Neural progenitor cell (in vitro differentiated cells): Measurements from ENCODE around the gene RAB1A. TPM values are rescaled to one million over a fixed set of nuclear protein-coding genes. Genes with fewer than 3 reads are reported as not detected.

ENCODE experiments used
- DNase-seq: peaks from one replicate; pipeline ENCODE4 v3.0.0-alpha.2; 2016; ENCODE audit warnings: low spot score
- H2AFZ ChIP-seq: fragments of 200-600 bp; sonication (generic); replicated peaks from 2 replicates; pipeline ENCODE4 v1.6.1; 2016; ENCODE audit warnings: antibody characterized with exemption
- H3F3A ChIP-seq: fragments of 200-600 bp; sonication (generic); 2 replicates; pipeline ENCODE4 v1.6.1; 2016; ENCODE audit warnings: antibody characterized with exemption, low read depth
- H3K27ac ChIP-seq: fragments of 200-600 bp; sonication (generic); 2 replicates; pipeline ENCODE4 v1.5.1; 2016; ENCODE audit warnings: mild to moderate bottlenecking
- H3K27me3 ChIP-seq: fragments of 200-600 bp; sonication (generic); 2 replicates; pipeline ENCODE4 v1.6.1; 2016; ENCODE audit warnings: mild to moderate bottlenecking, moderate library complexity
- H3K36me3 ChIP-seq: fragments of 200-600 bp; sonication (generic); 2 replicates; pipeline ENCODE4 v1.5.1; 2016
- H3K4me1 ChIP-seq: fragments of 200-600 bp; sonication (generic); 2 replicates; pipeline ENCODE4 v1.6.1; 2016; ENCODE audit warnings: mixed run types
- H3K4me2 ChIP-seq: fragments of 200-600 bp; sonication (generic); 2 replicates; pipeline ENCODE4 v1.6.1; 2016
- H3K4me3 ChIP-seq: fragments of 200-600 bp; sonication (generic); 2 replicates; pipeline ENCODE4 v1.5.1; 2016
- H3K79me2 ChIP-seq: fragments of 200-600 bp; sonication (generic); 2 replicates; pipeline ENCODE4 v1.6.1; 2016; ENCODE audit warnings: low read depth
- H3K9ac ChIP-seq: fragments of 200-600 bp; sonication (generic); 2 replicates; pipeline ENCODE4 v1.6.1; 2016
- H3K9me3 ChIP-seq: fragments of 200-600 bp; sonication (generic); 2 replicates; pipeline ENCODE4 v1.5.1; 2016; ENCODE audit warnings: low read depth
- H4K20me1 ChIP-seq: fragments of 200-600 bp; sonication (generic); 2 replicates; pipeline ENCODE4 v1.6.1; 2016; ENCODE audit warnings: low read depth
- H3K27ac Mint-ChIP-seq: 3 replicates; pipeline ENCODE4 v1.8.0; 2021; ENCODE audit warnings: mixed read lengths
- H3K27me3 Mint-ChIP-seq: 2 replicates; pipeline ENCODE4 v1.8.0; 2022; ENCODE audit warnings: low read depth, mild to moderate bottlenecking, inconsistent platforms, moderate library complexity, mixed read lengths; ENCODE audit not compliant: insufficient read depth
- H3K36me3 Mint-ChIP-seq: 3 replicates; pipeline ENCODE4 v1.8.0; 2021; ENCODE audit warnings: mixed read lengths
- H3K4me1 Mint-ChIP-seq: 3 replicates; pipeline ENCODE4 v1.8.0; 2021; ENCODE audit warnings: mixed read lengths
- H3K4me3 Mint-ChIP-seq: 3 replicates; pipeline ENCODE4 v1.8.0; 2021; ENCODE audit warnings: mild to moderate bottlenecking, moderate library complexity, mixed read lengths
- H3K9me3 Mint-ChIP-seq: 3 replicates; pipeline ENCODE4 v1.8.0; 2020; ENCODE audit warnings: mixed read lengths
- EZH2 ChIP-seq: fragments of 200-600 bp; sonication (generic); IDR thresholded peaks from 2 replicates; pipeline ENCODE4 v1.6.1; 2017; ENCODE audit warnings: antibody characterized with exemption, mild to moderate bottlenecking, moderate library complexity
- EZH2phosphoT487 ChIP-seq: fragments of 200-600 bp; sonication (generic); IDR thresholded peaks from 2 replicates; pipeline ENCODE4 v1.6.1; 2017; ENCODE audit warnings: antibody characterized with exemption
- small RNA-seq: library from RNA; depleted of rRNA; stranded (forward); fragments of <200 nt; gene quantifications from one replicate; pipeline ENCODE3, GENCODE V24; 2015
- total RNA-seq: library from RNA; depleted of rRNA; stranded (reverse); fragments of >200 nt; gene quantifications from 2 replicates; pipeline ENCODE4 v1.2.3, GENCODE V29; 2015; ENCODE audit warnings: low replicate concordance
- TF ChIP-seq, protein P1 (sequence below): fragments of 200-600 bp; sonication (generic); IDR thresholded peaks from 2 replicates; pipeline ENCODE4 v1.5.1; 2017; ENCODE audit warnings: antibody characterized with exemption, mild to moderate bottlenecking

The RAB1A gene
- total RNA-seq, 1 donor from 2014 or later, result 100 TPM

DNA sequence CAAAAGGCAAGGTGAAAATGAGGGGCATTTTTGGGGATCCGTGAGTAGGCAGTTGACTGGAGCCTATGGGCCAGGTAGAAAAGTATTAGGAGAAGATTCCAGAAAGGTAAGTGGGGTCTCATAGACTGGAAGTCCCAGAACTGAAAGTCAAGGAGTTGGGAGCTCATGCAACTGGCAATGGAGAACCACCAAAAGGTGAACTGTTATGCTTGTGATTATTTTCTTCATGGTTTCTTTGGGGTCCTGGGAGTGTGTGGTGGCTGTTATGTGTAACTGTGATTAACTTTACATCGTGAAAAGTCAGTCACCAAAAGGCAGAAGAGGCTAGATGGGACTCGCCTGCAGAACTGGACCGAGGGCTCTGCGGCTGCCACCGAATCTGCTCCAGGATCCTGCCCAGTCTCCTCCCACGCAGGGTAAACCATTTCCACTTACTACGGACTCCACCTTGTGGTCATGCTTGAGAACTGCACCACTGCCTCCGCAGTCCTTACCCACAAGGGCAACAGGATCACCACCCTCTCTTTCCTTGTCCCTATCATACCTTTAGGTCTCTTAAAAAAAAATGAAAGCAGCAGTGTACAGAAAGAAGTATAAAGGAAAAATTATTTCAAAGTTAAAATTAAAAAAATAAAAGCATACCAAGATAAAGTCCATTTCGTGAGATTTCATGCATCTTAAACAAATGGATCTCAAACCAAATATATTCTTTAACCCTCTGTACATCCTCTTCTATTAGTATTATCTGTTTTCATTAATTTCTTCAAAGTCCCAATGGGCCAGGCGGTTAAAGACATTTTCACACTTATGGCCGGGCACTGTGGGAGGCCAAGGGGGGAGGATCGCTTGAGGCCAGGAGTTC is 89.3 kb downstream of the RAB1A start:
- no peaks in the 10 kb centered on the region for H3K27me3 Mint-ChIP-seq
- no peak overlapping the region for H2AFZ ChIP-seq

DNA sequence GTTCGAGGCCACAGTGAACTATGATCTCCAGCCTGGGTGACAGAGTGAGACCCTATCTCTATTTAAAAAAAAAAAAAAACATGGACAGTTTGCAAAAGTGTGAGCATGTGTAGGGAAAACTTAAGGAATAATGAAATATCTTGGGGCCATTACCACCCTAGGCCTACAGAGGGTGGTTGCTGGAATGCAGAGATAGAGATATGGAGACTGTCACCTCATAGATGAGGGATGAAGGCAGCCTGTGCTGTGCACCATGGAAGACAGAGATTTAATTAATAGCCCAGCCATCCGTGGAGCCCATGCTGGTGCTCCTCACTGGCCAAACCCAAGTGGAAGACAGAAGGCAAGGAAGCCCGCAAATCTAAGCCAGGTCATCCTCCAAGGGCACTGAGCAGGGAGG is 90.3 kb downstream of the RAB1A start:
- H3F3A ChIP-seq, result no peaks in the 10 kb centered on the region
- no peak overlapping the region for H3K4me2 ChIP-seq
- H3K27me3 Mint-ChIP-seq, result peaks cover 2% of the 10 kb centered on the region
- no peaks in the 10 kb centered on the region for H4K20me1 ChIP-seq
- no peak overlapping the region for H3K27ac Mint-ChIP-seq
- peaks cover 4% of the 10 kb centered on the region for H3K4me1 Mint-ChIP-seq
- H3K9me3 Mint-ChIP-seq, result no peaks in the 10 kb centered on the region
- H3K9ac ChIP-seq, result no peak overlapping the region
- H3K36me3 ChIP-seq, result no peaks in the 10 kb centered on the region
- H3K79me2 ChIP-seq, result no peaks in the 10 kb centered on the region
- no peaks in the 10 kb centered on the region for H3K9me3 ChIP-seq
- no peak overlapping the region for H3K4me3 Mint-ChIP-seq
- no peak overlapping the region for H3K4me3 ChIP-seq
- H3K27ac ChIP-seq, result no peak overlapping the region
- H3K27me3 ChIP-seq, result no peaks in the 10 kb centered on the region
- TF ChIP-seq EZH2phosphoT487 (no peak), EZH2 (no peak)
- TF ChIP-seq, protein P1, sequence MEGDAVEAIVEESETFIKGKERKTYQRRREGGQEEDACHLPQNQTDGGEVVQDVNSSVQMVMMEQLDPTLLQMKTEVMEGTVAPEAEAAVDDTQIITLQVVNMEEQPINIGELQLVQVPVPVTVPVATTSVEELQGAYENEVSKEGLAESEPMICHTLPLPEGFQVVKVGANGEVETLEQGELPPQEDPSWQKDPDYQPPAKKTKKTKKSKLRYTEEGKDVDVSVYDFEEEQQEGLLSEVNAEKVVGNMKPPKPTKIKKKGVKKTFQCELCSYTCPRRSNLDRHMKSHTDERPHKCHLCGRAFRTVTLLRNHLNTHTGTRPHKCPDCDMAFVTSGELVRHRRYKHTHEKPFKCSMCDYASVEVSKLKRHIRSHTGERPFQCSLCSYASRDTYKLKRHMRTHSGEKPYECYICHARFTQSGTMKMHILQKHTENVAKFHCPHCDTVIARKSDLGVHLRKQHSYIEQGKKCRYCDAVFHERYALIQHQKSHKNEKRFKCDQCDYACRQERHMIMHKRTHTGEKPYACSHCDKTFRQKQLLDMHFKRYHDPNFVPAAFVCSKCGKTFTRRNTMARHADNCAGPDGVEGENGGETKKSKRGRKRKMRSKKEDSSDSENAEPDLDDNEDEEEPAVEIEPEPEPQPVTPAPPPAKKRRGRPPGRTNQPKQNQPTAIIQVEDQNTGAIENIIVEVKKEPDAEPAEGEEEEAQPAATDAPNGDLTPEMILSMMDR, result no peak
- no peaks in the 10 kb centered on the region for H3K4me1 ChIP-seq
- DNase-seq, result no peak
- H3K36me3 Mint-ChIP-seq, result peaks cover 11% of the 10 kb centered on the region
- no peak overlapping the region for H2AFZ ChIP-seq

More for the DNA sequence above, 89.3 kb downstream of the RAB1A start:
- Histone ChIP-seq H3K4me1 (peaks cover 9% of the 10 kb centered on the region), H3F3A (peaks cover 3% of the 10 kb centered on the region), H3K79me2 (no peaks in the 10 kb centered on the region), H3K9me3 (no peaks in the 10 kb centered on the region), H3K4me2 (no peak overlapping the region), H3K27me3 (no peaks in the 10 kb centered on the region), H3K36me3 (no peaks in the 10 kb centered on the region), H3K9ac (no peak overlapping the region), H3K4me3 (no peak overlapping the region), H3K27ac (no peak overlapping the region), H4K20me1 (peaks cover 3% of the 10 kb centered on the region)
- DNase-seq, result peak; percentile 82
- no peak overlapping the region for H3K4me3 Mint-ChIP-seq
- H3K4me1 Mint-ChIP-seq, result peaks cover 9% of the 10 kb centered on the region
- H3K36me3 Mint-ChIP-seq, result peaks cover 15% of the 10 kb centered on the region
- no peak overlapping the region for H3K27ac Mint-ChIP-seq
- TF ChIP-seq EZH2 (no peak), EZH2phosphoT487 (no peak)
- TF ChIP-seq, protein P1, result peak; percentile 82
- peaks cover 2% of the 10 kb centered on the region for H3K9me3 Mint-ChIP-seq

DNA sequence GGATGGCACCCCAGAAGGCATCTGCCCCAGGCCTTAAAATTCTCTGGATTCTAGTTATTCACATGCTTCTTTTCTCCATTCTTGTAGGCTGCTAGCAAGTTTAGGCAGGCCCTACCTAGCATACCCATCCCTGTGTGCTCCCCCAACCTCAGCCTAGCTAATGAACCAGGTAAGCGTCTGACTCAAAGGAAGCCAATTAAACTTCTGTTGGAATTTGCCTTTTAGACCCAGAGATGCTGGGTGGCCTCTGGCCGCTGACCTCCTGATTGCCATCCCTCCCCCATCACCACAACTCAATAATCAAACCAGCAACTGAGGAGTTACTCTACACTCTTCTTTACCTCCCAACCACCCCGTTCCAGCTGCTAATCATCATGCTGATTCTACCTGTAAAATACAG is 92.7 kb downstream of the RAB1A start:
- Histone ChIP-seq H3K9ac (no peak overlapping the region), H3K27me3 (no peaks in the 10 kb centered on the region), H3K79me2 (no peaks in the 10 kb centered on the region), H3F3A (no peaks in the 10 kb centered on the region), H2AFZ (no peak overlapping the region), H4K20me1 (no peaks in the 10 kb centered on the region), H3K36me3 (no peaks in the 10 kb centered on the region), H3K4me1 (no peaks in the 10 kb centered on the region), H3K4me2 (no peak overlapping the region), H3K4me3 (no peak overlapping the region), H3K9me3 (no peaks in the 10 kb centered on the region), H3K27ac (no peak overlapping the region)
- no peak for TF ChIP-seq EZH2phosphoT487
- TF ChIP-seq, protein P1, result no peak
- TF ChIP-seq EZH2, result no peak
- Mint-ChIP-seq H3K4me1 (peaks cover 4% of the 10 kb centered on the region), H3K36me3 (peaks cover 3% of the 10 kb centered on the region), H3K27ac (no peak overlapping the region), H3K4me3 (no peak overlapping the region), H3K27me3 (peaks cover 2% of the 10 kb centered on the region), H3K9me3 (no peaks in the 10 kb centered on the region)
- no peak for DNase-seq

Small RNA genes within 50 kb of the gene (small RNA-seq; reads per million reads assigned to genes)
- gene RF00090, result not detected

Other genes with a start within 250 kb of the RAB1A start
- 1.3 and 1.8 TPM in 2 replicates for gene SLC1A4, start 140.7 kb downstream of the RAB1A start, total RNA-seq
- 33.3 and 36.2 TPM in 2 replicates for gene CEP68, start 73.7 kb downstream of the RAB1A start, total RNA-seq
- 84.6 and 124 TPM in 2 replicates for gene ACTR2, start 97.7 kb upstream of the RAB1A start, total RNA-seq